Liver (tissue), 9 donors: ENCODE data around the gene RAN. TPM values are rescaled to one million over a fixed set of nuclear protein-coding genes. Genes with fewer than 3 reads are reported as not detected.

ENCODE experiments used
- DNase-seq: peaks from one replicate; pipeline ENCODE4 v3.0.0-alpha.2; 2017; ENCODE audit warnings: low spot score
- H3K27ac ChIP-seq, 2 donors: one replicate each; pipeline ENCODE4 v1.7.0; 2013; ENCODE audit warnings: inconsistent platforms in 2 of 2, low read length in 2 of 2, control low read depth in 1 of 2, low read depth in 1 of 2, mild to moderate bottlenecking in 1 of 2
- H3K27me3 ChIP-seq, 4 donors: one replicate each; pipeline versions ENCODE4 v1.6.1 to v1.7.0; 2013; ENCODE audit warnings: low read length in 3 of 4, inconsistent platforms in 1 of 4, mild to moderate bottlenecking in 1 of 4, moderate library complexity in 1 of 4; ENCODE audit not compliant: control insufficient read depth in 4 of 4, insufficient read depth in 4 of 4
- H3K36me3 ChIP-seq, 4 donors: one replicate each; pipeline versions ENCODE4 v1.6.1 to v1.7.0; 2013; ENCODE audit warnings: low read length in 3 of 4, mild to moderate bottlenecking in 3 of 4, low read depth in 1 of 4, moderate library complexity in 1 of 4; ENCODE audit not compliant: control insufficient read depth in 4 of 4, insufficient read depth in 3 of 4
- H3K4me1 ChIP-seq, 4 donors: one replicate each; pipeline versions ENCODE4 v1.6.1 to v1.7.0; 2013; ENCODE audit warnings: low read length in 3 of 4, mild to moderate bottlenecking in 3 of 4, moderate library complexity in 1 of 4; ENCODE audit not compliant: control insufficient read depth in 4 of 4, insufficient read depth in 4 of 4
- H3K4me3 ChIP-seq, 3 donors: one replicate each; pipeline versions ENCODE4 v1.6.1 to v1.7.0; 2013; ENCODE audit warnings: low read length in 3 of 3, control low read depth in 1 of 3, low read depth in 1 of 3, mild to moderate bottlenecking in 1 of 3
- H3K9ac ChIP-seq, 2 donors: one replicate each; pipeline ENCODE4 v1.7.0; 2013; ENCODE audit warnings: low read length in 2 of 2, mild to moderate bottlenecking in 2 of 2, moderate library complexity in 2 of 2, control low read depth in 1 of 2, low read depth in 1 of 2
- H3K9me3 ChIP-seq, 4 donors: one replicate each; pipeline versions ENCODE4 v1.6.1 to v1.7.0; 2013; ENCODE audit warnings: low read length in 3 of 4; ENCODE audit not compliant: control insufficient read depth in 4 of 4
- ATF3 ChIP-seq: IDR thresholded peaks from 2 replicates; pipeline ENCODE4 v1.6.1; 2016; ENCODE audit warnings: antibody characterized with exemption
- CTCF ChIP-seq: fragments of 150-350 bp; IDR thresholded peaks from 2 replicates; pipeline ENCODE4 v1.5.1; 2017; ENCODE audit warnings: improper control_type of control experiment, low read depth, low read length; ENCODE audit not compliant: missing input control
- EGR1 ChIP-seq, 2 donors: IDR thresholded peaks; 2 replicates each; pipeline ENCODE4 v1.6.1; 2016 to 2018; ENCODE audit warnings: antibody characterized with exemption in 2 of 2, low read depth in 2 of 2
- FOXA1 ChIP-seq: IDR thresholded peaks from 2 replicates; pipeline ENCODE4 v1.6.1; 2016; ENCODE audit warnings: antibody characterized with exemption
- FOXA2 ChIP-seq: IDR thresholded peaks from 2 replicates; pipeline ENCODE4 v1.6.1; 2016; ENCODE audit warnings: antibody characterized with exemption
- GABPA ChIP-seq, 2 donors: IDR thresholded peaks in 1 of 2; conservative IDR thresholded peaks in 1 of 2; 2 replicates each; pipeline ENCODE4 v1.6.1; 2016; ENCODE audit warnings: antibody characterized with exemption in 2 of 2, mild to moderate bottlenecking in 1 of 2, moderate library complexity in 1 of 2
- HNF4G ChIP-seq: IDR thresholded peaks from 2 replicates; pipeline ENCODE4 v1.6.1; 2016; ENCODE audit warnings: antibody characterized with exemption
- NR2F2 ChIP-seq: IDR thresholded peaks from 2 replicates; pipeline ENCODE4 v1.6.1; 2016; ENCODE audit warnings: antibody characterized with exemption
- RAD21 ChIP-seq, 2 donors: IDR thresholded peaks; 2 replicates each; pipeline ENCODE4 v1.6.1; 2016; ENCODE audit warnings: antibody characterized with exemption in 2 of 2, mild to moderate bottlenecking in 2 of 2
- REST ChIP-seq: IDR thresholded peaks from 2 replicates; pipeline ENCODE4 v1.6.1; 2016; ENCODE audit warnings: antibody characterized with exemption, mild to moderate bottlenecking
- RXRA ChIP-seq, 2 donors: IDR thresholded peaks; 2 replicates each; pipeline ENCODE4 v1.6.1; 2017 to 2018; ENCODE audit warnings: antibody characterized with exemption in 2 of 2, mild to moderate bottlenecking in 1 of 2
- SP1 ChIP-seq: IDR thresholded peaks from 2 replicates; pipeline ENCODE4 v1.6.1; 2018; ENCODE audit warnings: antibody characterized with exemption, mild to moderate bottlenecking
- TAF1 ChIP-seq: conservative IDR thresholded peaks from 2 replicates; pipeline ENCODE4 v1.6.1; 2016; ENCODE audit warnings: antibody characterized with exemption, mild to moderate bottlenecking
- YY1 ChIP-seq: IDR thresholded peaks from 2 replicates; pipeline ENCODE4 v1.6.1; 2016; ENCODE audit warnings: antibody characterized with exemption, mild to moderate bottlenecking
- ZBTB33 ChIP-seq: IDR thresholded peaks from 2 replicates; pipeline ENCODE4 v1.6.1; 2016; ENCODE audit warnings: antibody characterized with exemption
- WGBS: extraction: QIAGEN DNeasy Blood & Tissue Kit; methylation state at CpG from one replicate; pipeline ENCODE4 v1.1.7; 2013; 5-methylcytosine and 5-hydroxymethylcytosine counted together
- polyA plus RNA-seq, 2 donors: library from polyadenylated mRNA; stranded (reverse) in 1 of 2; unstranded in 1 of 2; fragments of 200-250 nt in 1 of 2; fragments of >200 nt in 1 of 2; fragmentation: Nextera tagmentation in 1 of 2; extraction: Ambion mirVana in 1 of 2; gene quantifications; one replicate each; pipeline versions ENCODE4 v1.2.1 to v1.2.3, GENCODE V29; 2013 to 2015
- total RNA-seq, 2 donors: library from RNA; depleted of rRNA; stranded (reverse); fragments of >200 nt; gene quantifications; one replicate each; pipeline ENCODE4 v1.2.3, GENCODE V29; 2014
- donor health status: healthy.
- donor health status: healthy.
- donor health status: healthy.
- donor health status: healthy.
- donor health status: healthy.

The RAN gene
- total and polyA plus RNA-seq, 4 donors: 102 to 281 (median 186) TPM

GRCh38 chr12:130829391-130830245, 42.2 kb upstream of the RAN start:
- TF ChIP-seq CTCF (no peak), GABPA (IDR thresholded peaks at IDR 0.05 in 1 of 2, conservative IDR thresholded peaks at IDR 0.05 in 1 of 2) (no peak), SP1 (no peak), YY1 (no peak), ATF3 (no peak), ZBTB33 (no peak), TAF1 (no peak), EGR1 (IDR thresholded peaks at IDR 0.05; ENCODE audit: low read depth in 2 of 2) (no peak), RXRA (IDR thresholded peaks at IDR 0.05) (no peak), HNF4G (no peak), NR2F2 (no peak), RAD21 (IDR thresholded peaks at IDR 0.05) (no peak), REST (no peak)
- no peak overlapping the region for H3K4me3 ChIP-seq
- no peaks in the 10 kb centered on the region for H3K36me3 ChIP-seq
- no peak for DNase-seq
- H3K9me3 ChIP-seq: no peaks in the 10 kb centered on the region
- WGBS: 94% methylated on average over 17 of the region's 17 CpGs
- no peak overlapping the region for H3K9ac ChIP-seq
- peaks cover 2 to 11% (median 6%) of the 10 kb centered on the region in 4 donors for H3K4me1 ChIP-seq
- no peak overlapping the region for H3K27ac ChIP-seq
- H3K27me3 ChIP-seq: no peaks in the 10 kb centered on the region

- no peak overlapping the region for H3K4me3 ChIP-seq
- DNase-seq: no peak
- no peaks in the 10 kb centered on the region for H3K27me3 ChIP-seq
- no peak overlapping the region for H3K9ac ChIP-seq
- H3K4me1 ChIP-seq: peaks cover 2 to 11% (median 6%) of the 10 kb centered on the region in 4 donors
- no peaks in the 10 kb centered on the region for H3K36me3 ChIP-seq
- H3K9me3 ChIP-seq: no peaks in the 10 kb centered on the region
- no peak overlapping the region for H3K27ac ChIP-seq
- WGBS: 88% methylated on average over 14 of the region's 14 CpGs
- TF ChIP-seq FOXA1 (no peak), FOXA2 (no peak), NR2F2 (no peak), CTCF (no peak), REST (no peak), TAF1 (no peak), ATF3 (no peak)
Measured at GRCh38 chr12:130830246-130830551, 41.7 kb upstream of the RAN start.
